Measurements from ENCODE around the gene NCOA4.
A peak's percentile ranks its signal among the peaks of the same experiment; 100 is the strongest.
"Not testable (repeated sequence)": the region's sequence is repeated elsewhere in the genome, so short reads cannot be mapped to it uniquely, and the experiment has no call there.

The NCOA4 gene

DNA sequence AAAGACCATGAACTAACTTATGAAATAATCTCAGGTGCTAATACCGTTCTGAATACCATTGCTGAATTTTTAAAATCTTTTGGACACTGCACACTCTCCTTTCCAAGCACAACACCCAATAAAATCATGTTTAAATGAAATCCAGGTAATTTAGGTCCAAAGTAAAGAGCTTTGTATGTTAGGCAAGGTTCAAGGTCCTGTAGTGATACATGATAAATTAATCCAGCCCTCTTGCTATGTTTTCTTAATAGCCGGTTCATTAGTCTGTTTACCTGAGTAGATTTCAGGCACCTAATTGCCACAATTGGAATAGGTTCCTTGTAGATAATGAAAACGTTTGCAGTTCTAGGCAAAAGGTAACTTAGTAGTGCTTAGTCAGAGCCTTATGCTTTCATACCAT, 44.8 kb downstream of the NCOA4 start:
- DNase-seq: not testable (repeated sequence)

DNA sequence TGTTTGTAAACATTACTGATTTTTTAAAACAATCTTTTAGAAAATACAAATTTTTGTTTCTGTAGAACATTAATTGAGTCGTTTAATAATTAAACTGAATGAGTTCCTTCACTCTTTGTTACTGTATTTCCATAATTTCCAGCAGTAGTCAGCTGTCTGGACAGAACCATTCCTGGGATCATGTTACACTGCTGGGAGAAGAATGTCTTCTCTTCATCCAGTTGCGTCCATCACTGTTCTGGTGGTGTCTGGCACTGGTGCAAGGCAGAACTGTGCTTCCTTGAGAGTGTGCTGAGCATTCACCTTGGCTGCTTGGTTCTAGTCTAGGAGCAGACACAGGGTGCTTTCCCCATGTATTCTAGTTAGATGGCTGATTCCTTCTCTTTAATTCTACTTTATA, 46.0 kb downstream of the NCOA4 start:
- not testable (repeated sequence) for DNase-seq

DNA sequence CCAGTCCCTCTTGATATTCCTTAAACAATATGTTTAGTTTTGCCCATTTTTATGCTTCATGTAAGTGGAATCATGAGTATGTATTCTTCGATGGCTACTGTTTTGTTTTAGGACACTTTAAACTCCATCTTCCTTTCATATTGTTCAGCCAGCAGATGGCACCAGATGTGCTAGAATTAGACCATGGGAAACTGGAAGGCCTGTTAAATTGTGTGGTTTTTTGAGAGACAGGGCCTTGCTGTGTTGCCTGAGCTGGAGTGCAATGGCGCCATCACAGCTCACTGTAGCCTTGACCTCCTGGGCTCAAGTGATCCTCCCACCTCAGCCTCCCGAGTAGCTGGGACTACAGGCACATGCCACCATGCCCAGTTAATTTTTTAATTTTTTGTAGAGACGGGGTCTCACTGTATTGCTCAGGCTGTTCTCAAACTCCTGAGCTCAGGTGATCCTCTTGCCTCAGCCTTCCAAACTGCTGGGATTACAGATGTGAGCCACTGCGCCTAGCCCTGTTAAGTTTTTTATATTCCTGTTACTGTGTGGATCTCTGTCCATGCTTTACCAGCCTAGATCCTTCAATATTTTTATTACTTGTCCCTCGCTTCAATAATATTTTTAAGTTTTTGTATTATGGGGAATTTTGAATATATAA, 46.8 kb downstream of the NCOA4 start:
- not testable (repeated sequence) for DNase-seq

DNA sequence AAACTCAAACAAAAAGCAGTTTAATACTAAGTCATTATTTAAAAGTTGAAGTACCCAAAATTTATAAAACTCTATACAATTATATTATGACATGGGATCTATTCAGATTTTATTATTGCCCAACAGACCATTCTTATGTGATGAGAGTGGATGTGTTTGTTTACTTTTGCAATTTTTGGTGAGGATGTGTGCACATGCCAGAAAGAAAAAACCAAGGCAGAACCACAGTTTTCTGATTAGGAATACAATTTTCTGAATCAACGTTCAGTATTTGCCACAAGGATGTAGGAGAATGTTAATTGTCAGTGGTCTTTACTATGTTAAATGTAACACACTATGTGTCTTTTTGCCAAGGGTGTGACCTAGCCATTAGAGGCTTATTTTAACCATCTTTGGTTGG, 49.1 kb downstream of the NCOA4 start:
- not testable (repeated sequence) for DNase-seq

DNA sequence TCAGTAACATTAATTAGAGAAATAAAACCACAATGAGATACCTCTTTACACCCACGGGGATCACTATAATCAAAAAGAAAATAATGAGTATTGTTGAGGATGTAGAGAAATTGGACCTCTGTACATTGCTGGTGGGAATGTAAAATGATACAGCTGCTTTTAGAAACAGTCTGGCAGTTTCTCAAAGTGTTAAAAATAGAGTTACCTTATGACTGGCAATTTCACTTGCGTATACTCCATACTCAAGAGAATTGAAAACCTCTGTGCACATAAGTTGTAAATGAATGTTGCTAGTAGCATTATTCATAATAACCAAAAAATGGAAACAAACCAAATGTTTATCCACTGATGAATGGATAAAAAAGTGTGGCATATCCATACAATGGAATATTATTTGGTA, 51.9 kb downstream of the NCOA4 start:
- DNase-seq: not testable (repeated sequence)

DNA sequence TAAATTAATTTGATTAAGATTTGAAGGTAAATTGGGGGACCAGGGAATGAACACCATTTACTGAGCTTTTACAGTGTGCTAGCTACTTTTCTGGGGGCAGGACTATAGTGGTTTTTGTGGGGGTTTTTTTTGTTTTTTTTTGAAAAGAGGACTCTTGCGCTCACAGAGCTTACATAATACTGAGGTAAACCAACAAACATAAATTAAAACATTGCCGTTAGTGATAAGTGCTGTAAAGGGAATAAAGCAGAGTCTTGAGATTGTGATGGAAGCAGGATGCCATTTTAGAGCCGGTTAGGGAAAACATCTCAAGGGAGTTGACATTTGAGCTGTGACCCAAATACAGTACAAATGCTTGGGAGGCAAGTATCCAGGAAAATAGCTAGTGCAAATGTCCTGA, 56.4 kb downstream of the NCOA4 start:
- DNase-seq: not testable (repeated sequence)

DNA sequence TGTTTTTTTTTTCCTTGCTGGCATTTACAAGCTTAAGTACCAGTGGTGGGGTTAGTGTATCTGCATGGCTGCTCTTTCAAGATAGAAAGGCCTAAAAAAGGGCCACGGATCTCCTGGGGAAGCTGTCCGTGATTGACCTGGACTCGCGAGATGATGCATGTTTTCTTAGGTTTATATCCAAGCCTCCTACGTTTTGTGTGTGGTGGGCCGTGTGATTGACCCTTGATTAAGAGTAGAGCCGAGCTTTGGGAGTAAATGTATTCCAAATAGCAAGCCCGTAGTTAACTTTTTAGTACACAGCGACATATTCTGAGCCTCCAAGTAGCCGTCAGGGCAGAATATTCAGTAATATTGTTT, 57.6 kb downstream of the NCOA4 start:
- DNase-seq: not testable (repeated sequence)

DNA sequence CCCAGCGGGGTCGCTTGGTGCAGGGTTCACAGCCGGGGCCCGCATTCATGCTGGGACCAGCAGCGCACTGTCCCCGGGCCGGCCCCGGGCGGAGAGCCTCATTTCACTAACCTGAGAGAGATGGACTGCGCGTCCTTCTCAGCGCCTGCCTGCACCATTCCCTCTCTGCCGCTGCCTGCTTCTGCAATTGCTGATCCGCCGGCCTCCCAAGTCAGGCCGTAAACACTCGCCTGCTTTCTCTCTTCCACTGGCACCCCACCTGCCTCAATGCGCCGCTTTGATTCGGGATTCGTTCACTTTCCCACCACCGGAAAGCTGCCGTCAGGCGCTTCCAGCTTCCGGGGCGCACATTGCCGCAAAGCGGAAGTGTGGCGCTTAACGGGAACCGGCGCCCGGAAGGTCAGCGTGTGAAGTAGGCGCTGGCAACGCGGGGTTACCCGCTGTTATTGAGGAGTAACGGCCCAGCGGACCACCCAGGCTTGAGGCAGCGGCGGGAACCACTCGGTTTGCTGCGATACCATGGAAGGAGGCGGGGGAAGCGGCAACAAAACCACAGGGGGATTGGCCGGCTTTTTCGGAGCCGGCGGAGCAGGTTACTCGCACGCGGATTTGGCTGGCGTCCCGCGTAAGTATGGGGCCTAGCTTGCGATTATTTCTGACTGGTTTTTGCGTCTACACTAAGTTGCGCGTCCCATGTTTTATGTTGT, 58.2 kb downstream of the NCOA4 start, which contains the start of gene TIMM23:
TIMM23 (plus strand) TSS at position 384 of the 707 bp plus-strand sequence; CDS start at position 520, 136 bp downstream.
- DNase-seq: peak; percentile 80

DNA sequence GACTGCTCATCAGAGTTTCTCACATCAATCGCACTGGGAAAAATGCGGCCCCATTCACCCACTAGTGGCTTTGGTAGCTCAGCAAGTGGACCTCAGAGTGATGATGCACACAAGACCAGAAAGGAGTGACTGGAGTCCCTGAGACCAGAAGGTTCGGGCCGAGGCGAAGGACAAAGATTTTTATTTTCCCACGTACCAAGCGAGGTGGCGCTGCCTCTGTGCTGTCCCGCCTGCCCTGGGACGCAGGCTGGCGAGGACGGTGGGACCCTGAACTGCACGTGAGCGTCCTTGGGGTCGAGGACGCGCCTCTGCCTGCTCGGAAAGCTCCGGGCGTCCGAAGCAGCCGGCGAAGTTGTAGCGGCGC, 58.7 kb downstream of the NCOA4 start:
- not testable (repeated sequence) for DNase-seq

DNA sequence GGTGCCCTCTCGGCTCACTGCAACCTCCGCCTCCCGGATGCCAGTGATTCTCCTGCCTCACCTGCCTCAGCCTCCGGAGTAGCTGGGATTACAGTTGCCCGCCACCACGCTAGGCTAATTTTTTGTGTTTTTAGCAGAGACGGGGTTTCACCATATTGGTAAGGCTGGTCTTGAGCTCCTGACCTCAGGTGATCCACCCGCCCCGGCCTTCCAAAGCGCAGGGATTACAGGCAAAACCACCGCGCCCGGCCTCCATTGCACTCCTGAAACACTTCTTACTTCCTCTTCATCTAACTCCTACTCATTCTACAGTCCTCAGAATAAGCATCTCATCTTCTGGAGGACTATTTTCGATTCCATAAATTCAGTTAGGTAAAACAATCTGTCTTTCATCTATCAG, 59.4 kb downstream of the NCOA4 start:
- not testable (repeated sequence) for DNase-seq

DNA sequence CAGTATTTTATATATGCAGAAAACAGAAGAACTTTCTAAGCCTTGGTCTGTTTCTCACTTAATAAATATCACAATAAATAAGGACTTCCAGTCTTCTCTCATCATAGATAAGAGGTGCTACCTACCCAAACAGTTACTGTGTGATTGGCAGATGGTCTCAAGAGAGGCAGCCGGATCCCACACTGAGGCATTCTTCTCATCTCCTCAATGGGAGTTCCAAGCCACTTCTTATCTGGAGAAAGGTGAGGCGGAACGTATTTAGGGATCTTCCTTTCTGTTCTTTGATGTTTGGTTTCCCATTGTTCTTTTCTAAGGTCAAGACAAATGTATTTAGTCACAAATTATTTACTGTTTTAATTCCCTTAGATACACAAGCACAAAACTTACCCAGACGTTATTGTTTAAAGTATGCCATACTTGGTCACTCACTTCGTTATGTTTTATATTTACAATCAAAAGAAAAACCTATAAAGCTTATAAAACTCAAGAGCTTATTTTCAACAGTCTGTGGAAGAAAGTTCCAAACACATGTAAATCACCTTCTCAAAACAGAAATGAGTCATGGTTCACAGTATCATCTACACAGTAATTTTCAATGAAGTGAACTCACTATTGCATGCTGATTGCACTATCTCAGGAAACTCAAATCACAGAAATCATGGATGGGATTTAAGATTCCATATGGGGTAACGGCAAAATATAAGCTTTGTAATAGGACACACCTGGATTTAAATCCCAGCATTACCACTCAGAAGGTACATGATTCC, 67.6 kb downstream of the NCOA4 start:
- not testable (repeated sequence) for DNase-seq

DNA sequence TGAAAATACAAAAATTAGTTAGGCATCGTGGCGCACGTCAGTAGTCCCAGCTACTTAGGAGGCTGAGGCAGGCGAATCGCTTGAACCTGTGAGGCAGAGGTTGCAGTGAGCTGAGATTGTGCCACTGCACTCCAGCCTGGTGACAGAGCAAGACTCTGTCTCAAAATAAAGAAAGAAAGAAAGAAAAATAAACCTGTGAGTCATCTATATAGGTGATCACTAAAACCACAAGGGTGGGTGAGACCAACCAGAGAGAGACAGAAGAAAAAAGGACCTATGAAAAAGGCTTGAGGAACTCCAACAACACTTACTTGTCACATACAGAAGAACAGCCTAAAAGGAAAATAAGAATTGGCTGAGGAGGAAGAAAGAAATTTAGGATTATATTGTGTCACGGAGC, 72.5 kb downstream of the NCOA4 start:
- not testable (repeated sequence) for DNase-seq

DNA sequence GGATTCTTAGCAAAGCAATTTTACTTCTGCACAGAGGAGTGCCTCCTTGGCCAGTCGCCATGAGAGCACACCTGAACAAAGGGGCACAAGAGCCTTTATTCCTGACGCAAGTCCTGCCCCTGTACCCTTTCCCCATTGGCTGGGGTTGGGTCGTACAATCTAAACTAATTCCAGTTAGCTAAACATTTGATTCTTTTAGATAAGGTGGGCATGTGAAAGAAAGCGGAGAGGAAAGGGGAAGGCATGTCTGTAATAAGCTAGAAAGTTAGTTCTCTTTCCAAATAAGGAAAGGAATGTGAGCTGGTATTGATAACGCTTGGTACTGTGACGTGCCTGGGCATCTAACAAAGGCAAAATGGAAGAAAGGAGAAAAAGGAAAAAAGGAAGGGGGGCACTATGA, 73.8 kb downstream of the NCOA4 start:
- not testable (repeated sequence) for DNase-seq
